CD4-positive, alpha-beta memory T cell (primary cell): ENCODE measurements around the gene CLIP2. TPM values are rescaled to one million over a fixed set of nuclear protein-coding genes. Genes with fewer than 3 reads are reported as not detected.
A peak's percentile ranks its signal among the peaks of the same experiment; 100 is the strongest.
"Not testable (repeated sequence)": the region's sequence is repeated elsewhere in the genome, so short reads cannot be mapped to it uniquely, and the experiment has no call there.

Source experiments
- CTCF ChIA-PET: fragments of 350-600 bp; sonication (Branson Sonifier 250); formaldehyde crosslinking; loops from one replicate; lab custom pipeline; 2021; ENCODE audit warnings: inconsistent platforms; ENCODE audit not compliant: partially characterized antibody; lab: Charles Lee
- POLR2A ChIA-PET: fragments of 350-600 bp; sonication (Branson Sonifier 250); formaldehyde crosslinking; loops from one replicate; lab custom pipeline; 2021; ENCODE audit not compliant: partially characterized antibody; lab: Charles Lee
- DNase-seq, 5 donors: peaks; one replicate each; pipeline versions ENCODE4 v3.0.0 to v3.0.0-alpha.2; 2020 to 2022; ENCODE audit warnings: mixed read lengths in 1 of 5
- H3K27ac ChIP-seq: one replicate; pipeline ENCODE4 v1.7.0; 2013; ENCODE audit warnings: low read depth, low read length
- H3K27me3 ChIP-seq: 2 replicates; pipeline ENCODE4 v1.7.0; 2013; ENCODE audit warnings: mild to moderate bottlenecking, low read length, moderate library complexity; ENCODE audit not compliant: insufficient read depth
- H3K36me3 ChIP-seq: 2 replicates; pipeline ENCODE4 v1.7.0; 2013; ENCODE audit warnings: mild to moderate bottlenecking, low read length, moderate library complexity; ENCODE audit not compliant: insufficient read depth
- H3K4me1 ChIP-seq: 2 replicates; pipeline ENCODE4 v1.7.0; 2013; ENCODE audit warnings: mild to moderate bottlenecking, low read length, moderate library complexity; ENCODE audit not compliant: insufficient read depth
- H3K4me3 ChIP-seq, 2 donors: one replicate each; pipeline ENCODE4 v1.7.0; 2013; ENCODE audit warnings: low read length in 2 of 2, mild to moderate bottlenecking in 1 of 2
- H3K9me3 ChIP-seq, 2 donors: one replicate each; pipeline ENCODE4 v1.7.0; 2013; ENCODE audit warnings: low read length in 2 of 2, control low read depth in 1 of 2; ENCODE audit not compliant: control insufficient read depth in 1 of 2
- H3K27ac Mint-ChIP-seq, 7 donors: one replicate each; pipeline ENCODE4 v1.8.0; 2020 to 2021; ENCODE audit warnings: mixed read lengths in 7 of 7, mild to moderate bottlenecking in 6 of 7, inconsistent platforms in 3 of 7, moderate library complexity in 3 of 7
- H3K27me3 Mint-ChIP-seq, 2 donors: one replicate each; pipeline ENCODE4 v1.8.0; 2020 to 2021; ENCODE audit warnings: mixed read lengths in 2 of 2
- H3K36me3 Mint-ChIP-seq, 2 donors: one replicate each; pipeline ENCODE4 v1.8.0; 2020 to 2021; ENCODE audit warnings: mixed read lengths in 2 of 2, inconsistent platforms in 1 of 2, mild to moderate bottlenecking in 1 of 2
- H3K4me1 Mint-ChIP-seq, 4 donors: one replicate each; pipeline ENCODE4 v1.8.0; 2020 to 2021; ENCODE audit warnings: mixed read lengths in 4 of 4, mild to moderate bottlenecking in 1 of 4
- H3K4me3 Mint-ChIP-seq, 8 donors: one replicate each; pipeline ENCODE4 v1.8.0; 2020 to 2021; ENCODE audit warnings: mixed read lengths in 8 of 8, mild to moderate bottlenecking in 7 of 8, moderate library complexity in 6 of 8, inconsistent platforms in 3 of 8
- H3K9me3 Mint-ChIP-seq, 8 donors: one replicate each; pipeline ENCODE4 v1.8.0; 2020 to 2021; ENCODE audit warnings: mixed read lengths in 8 of 8, mild to moderate bottlenecking in 5 of 8, inconsistent platforms in 3 of 8, moderate library complexity in 1 of 8
- intact Hi-C: fragments of 100-400 bp; cut with micrococcal nuclease; formaldehyde crosslinking; loops from one replicate; pipeline ENCODE4 v1.15.1; 2023
- polyA plus RNA-seq, 2 donors: library from polyadenylated mRNA; unstranded; fragments of 300-500 nt; fragmentation: Illumina TruSeq; gene quantifications; one replicate each; pipeline ENCODE4 v1.2.3, GENCODE V29; 2021
- total RNA-seq, 2 experiments: library from RNA; stranded (reverse); gene quantifications; one replicate each; pipeline ENCODE4 v1.2.3, GENCODE V29; 2021

CLIP2 gene
- total RNA-seq (1 to 10 TPM; 3.0 to 5.7 TPM), polyA plus RNA-seq (under 1 TPM; 0.15 to 0.36 TPM)

DNA sequence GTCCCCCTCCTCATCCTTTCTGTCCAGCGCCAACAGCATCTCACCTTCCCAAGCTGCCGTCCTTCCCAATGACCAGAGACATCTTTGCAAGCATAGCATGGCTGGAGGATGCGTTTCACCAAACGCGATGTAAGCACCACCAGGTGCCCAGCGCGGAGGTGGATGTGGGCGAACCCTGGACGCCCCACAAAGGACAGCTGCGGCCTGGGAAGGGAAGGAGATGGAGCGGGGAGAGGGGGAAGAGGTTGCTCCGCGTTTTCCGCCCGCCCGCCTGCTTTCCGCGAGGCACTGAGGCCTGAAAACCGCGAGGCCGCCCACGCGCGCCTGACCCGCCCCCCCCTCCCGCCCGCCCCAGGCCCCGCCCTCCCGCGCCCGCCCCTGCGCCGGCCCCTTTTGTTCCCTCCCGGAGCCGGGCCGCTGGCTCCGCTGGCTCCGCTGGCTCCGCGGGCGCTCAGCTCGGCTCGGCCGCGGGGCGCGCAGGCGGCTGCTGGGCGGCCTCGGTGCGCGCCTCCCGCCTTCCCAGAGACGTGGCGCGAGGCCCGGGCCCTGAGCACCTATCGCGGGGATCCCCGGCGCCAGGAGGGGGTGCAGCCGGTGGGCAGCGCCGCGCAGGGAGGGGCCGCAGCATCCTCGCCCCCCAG is at the start of gene CLIP2:
Gene CLIP2 (plus strand): TSS at position 390 of the 641 bp plus-strand sequence. CDS start 28,140 bp downstream, outside the sequence.
- Histone ChIP-seq H3K27ac (no peak within 1 kb of the TSS), H3K27me3 (no peaks in the 10 kb centered on the region), H3K9me3 (no peaks in the 10 kb centered on the region), H3K4me3 (peak within 1 kb of the TSS; percentile 60 to 65), H3K36me3 (no peaks in the 10 kb centered on the region), H3K4me1 (peaks cover 24% of the 10 kb centered on the region)
- POLR2A ChIA-PET, result interaction anchor here (3.5 kb wide), 1 partner anchor 19 kb away, joined by 17 read pairs; no protein-coding TSS in a partner anchor
- H3K36me3 Mint-ChIP-seq, result no peaks in the 10 kb centered on the region
- H3K9me3 Mint-ChIP-seq, result no peaks in the 10 kb centered on the region
- H3K4me1 Mint-ChIP-seq, result peaks cover 15 to 35% (median 18%) of the 10 kb centered on the region in 4 donors
- peak within 1 kb of the TSS; percentile 71 to 92 (median 85) for H3K27ac Mint-ChIP-seq
- DNase-seq, result peak; percentile 67 to 73 (median 71)
- CTCF ChIA-PET, result interaction anchor here (0.9 to 1.8 kb wide), 5 partner anchors 14 to 111 kb away, joined by 3 to 7 read pairs (median 3); no protein-coding TSS in a partner anchor
- H3K27me3 Mint-ChIP-seq, result peaks cover 3 to 7% of the 10 kb centered on the region in 2 donors
- H3K4me3 Mint-ChIP-seq, result peak within 1 kb of the TSS; percentile 87 to 97 (median 90)
- intact Hi-C loops, result loop anchor here (1.0 kb wide), 2 partner anchors 19 to 115 kb away; partner anchors contain the start of gene EIF4H

GRCh38 chr7:74240482-74240881 is 48.7 kb upstream of the CLIP2 start:
- Mint-ChIP-seq H3K36me3 (peaks cover 37 to 50% of the 10 kb centered on the region in 2 donors), H3K27ac (no peak overlapping the region), H3K27me3 (no peaks in the 10 kb centered on the region), H3K4me3 (no peak overlapping the region), H3K4me1 (peaks cover 0 to 7% (median 0%) of the 10 kb centered on the region in 4 donors), H3K9me3 (no peaks in the 10 kb centered on the region)
- POLR2A ChIA-PET, result no interaction called here
- H3K9me3 ChIP-seq, result no peaks in the 10 kb centered on the region
- H3K27ac ChIP-seq, result no peak overlapping the region
- intact Hi-C loops, result no loop called here
- DNase-seq, result no peak
- peaks cover 37% of the 10 kb centered on the region for H3K36me3 ChIP-seq
- H3K4me3 ChIP-seq, result no peak overlapping the region
- H3K27me3 ChIP-seq, result no peaks in the 10 kb centered on the region
- no peaks in the 10 kb centered on the region for H3K4me1 ChIP-seq
- CTCF ChIA-PET, result interaction anchor here (0.7 to 1.1 kb wide), 2 partner anchors 56 to 161 kb away, joined by 3 to 4 read pairs; no protein-coding TSS in a partner anchor

DNA sequence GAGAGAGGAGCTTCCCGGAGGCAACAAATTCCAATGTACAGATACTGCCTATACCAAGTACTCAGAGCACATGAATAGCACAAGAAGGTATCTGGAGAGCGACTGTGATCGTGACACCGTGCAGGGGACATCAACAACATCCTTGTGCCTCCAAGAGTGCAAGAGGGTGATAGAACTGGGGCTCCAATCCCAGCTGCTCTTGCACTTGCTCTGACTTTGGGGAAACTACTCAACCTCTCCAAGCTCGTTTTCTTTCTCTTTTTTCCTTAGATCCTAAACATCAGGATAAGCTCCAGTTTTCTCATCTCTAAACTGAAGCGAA is 47.1 kb upstream of the CLIP2 start:
- H3K27ac Mint-ChIP-seq, result peak overlapping the region in 1 of 7 donors; percentile 24
- Histone ChIP-seq H3K9me3 (no peaks in the 10 kb centered on the region), H3K27ac (no peak overlapping the region)

GRCh38 chr7:74246497-74246896 is 42.7 kb upstream of the CLIP2 start:
- H3K36me3 ChIP-seq, result peaks cover 30% of the 10 kb centered on the region
- Mint-ChIP-seq H3K4me1 (peaks cover 0 to 8% (median 5%) of the 10 kb centered on the region in 4 donors), H3K9me3 (no peaks in the 10 kb centered on the region), H3K27ac (no peak overlapping the region), H3K27me3 (no peaks in the 10 kb centered on the region), H3K4me3 (no peak overlapping the region), H3K36me3 (peaks cover 42 to 62% of the 10 kb centered on the region in 2 donors)
- no peak overlapping the region for H3K4me3 ChIP-seq
- no peak overlapping the region for H3K27ac ChIP-seq
- POLR2A ChIA-PET, result no interaction called here
- no peaks in the 10 kb centered on the region for H3K9me3 ChIP-seq
- intact Hi-C loops, result no loop called here
- no peaks in the 10 kb centered on the region for H3K4me1 ChIP-seq
- no peaks in the 10 kb centered on the region for H3K27me3 ChIP-seq
- no peak for DNase-seq
- CTCF ChIA-PET, result no interaction called here

More for the DNA sequence above, 47.1 kb upstream of the CLIP2 start:
- Mint-ChIP-seq H3K4me1 (peaks cover 0 to 3% (median 0%) of the 10 kb centered on the region in 4 donors), H3K4me3 (no peak overlapping the region), H3K9me3 (no peaks in the 10 kb centered on the region), H3K27me3 (no peaks in the 10 kb centered on the region), H3K36me3 (peaks cover 38 to 53% of the 10 kb centered on the region in 2 donors)
- H3K27me3 ChIP-seq, result no peaks in the 10 kb centered on the region
- H3K4me3 ChIP-seq, result no peak overlapping the region
- CTCF ChIA-PET, result no interaction called here
- DNase-seq, result no peak
- POLR2A ChIA-PET, result no interaction called here
- H3K4me1 ChIP-seq, result no peaks in the 10 kb centered on the region
- intact Hi-C loops, result no loop called here
- peaks cover 40% of the 10 kb centered on the region for H3K36me3 ChIP-seq

- intact Hi-C loops, result no loop called here
- H3K27ac Mint-ChIP-seq, result peak overlapping the region in 2 of 7 donors; percentile 60 to 68
- no peaks in the 10 kb centered on the region for H3K9me3 Mint-ChIP-seq
- H3K27me3 Mint-ChIP-seq, result no peaks in the 10 kb centered on the region
- H3K9me3 ChIP-seq, result no peaks in the 10 kb centered on the region
- POLR2A ChIA-PET, result no interaction called here
- H3K4me1 ChIP-seq, result peaks cover 5% of the 10 kb centered on the region
- no peaks in the 10 kb centered on the region for H3K27me3 ChIP-seq
- H3K4me3 Mint-ChIP-seq, result no peak overlapping the region
- H3K36me3 ChIP-seq, result peaks cover 18% of the 10 kb centered on the region
- no peak overlapping the region for H3K4me3 ChIP-seq
- H3K4me1 Mint-ChIP-seq, result peaks cover 4 to 16% (median 11%) of the 10 kb centered on the region in 4 donors
- CTCF ChIA-PET, result no interaction called here
- H3K36me3 Mint-ChIP-seq, result peaks cover 34 to 52% of the 10 kb centered on the region in 2 donors
- no peak overlapping the region for H3K27ac ChIP-seq
- DNase-seq, result no peak
These were observed 41.1 kb upstream of the CLIP2 start for GRCh38 chr7:74248156-74248555.

- intact Hi-C loops, result not testable (repeated sequence)
These were observed 40.1 kb upstream of the CLIP2 start for GRCh38 chr7:74249058-74249457.

GRCh38 chr7:74252893-74253292 is 36.3 kb upstream of the CLIP2 start:
- peak overlapping the region; percentile 20 to 76 (median 63) for H3K4me3 Mint-ChIP-seq
- no peak overlapping the region for H3K4me3 ChIP-seq

More at GRCh38 chr7:74249058-74249457, 40.1 kb upstream of the CLIP2 start:
- H3K27me3 Mint-ChIP-seq, DNase-seq, H3K27ac ChIP-seq, H3K4me3 ChIP-seq, H3K27me3 ChIP-seq, H3K9me3 Mint-ChIP-seq, H3K9me3 ChIP-seq, CTCF ChIA-PET, H3K4me3 Mint-ChIP-seq, POLR2A ChIA-PET: not testable (repeated sequence)
- Mint-ChIP-seq H3K36me3 (peaks cover 32 to 51% of the 10 kb centered on the region in 2 donors), H3K4me1 (peaks cover 9 to 21% (median 14%) of the 10 kb centered on the region in 4 donors), H3K27ac (peak overlapping the region in 1 of 7 donors; percentile 17)
- peaks cover 16% of the 10 kb centered on the region for H3K36me3 ChIP-seq
- H3K4me1 ChIP-seq, result peaks cover 13% of the 10 kb centered on the region

More at GRCh38 chr7:74252893-74253292, 36.3 kb upstream of the CLIP2 start:
- H3K4me1 ChIP-seq, result peaks cover 22% of the 10 kb centered on the region
- Mint-ChIP-seq H3K27ac (peak overlapping the region in 5 of 7 donors; percentile 42 to 95 (median 82)), H3K4me1 (peaks cover 16 to 37% (median 23%) of the 10 kb centered on the region in 4 donors), H3K36me3 (peaks cover 19 to 36% of the 10 kb centered on the region in 2 donors), H3K9me3 (no peaks in the 10 kb centered on the region), H3K27me3 (no peaks in the 10 kb centered on the region)
- no peak for DNase-seq
- H3K27me3 ChIP-seq, result no peaks in the 10 kb centered on the region
- intact Hi-C loops, result no loop called here
- ChIA-PET POLR2A (no interaction called here), CTCF (interaction anchor here (1.0 to 3.9 kb wide), 2 partner anchors 46 to 148 kb away, joined by 3 to 15 read pairs; no protein-coding TSS in a partner anchor)
- no peaks in the 10 kb centered on the region for H3K9me3 ChIP-seq
- H3K27ac ChIP-seq, result no peak overlapping the region
- H3K36me3 ChIP-seq, result peaks cover 13% of the 10 kb centered on the region
